ENCODE results near the gene ADGRA1. TPM values are rescaled to one million over a fixed set of nuclear protein-coding genes. Genes with fewer than 3 reads are reported as not detected.

Gene ADGRA1
- not detected for total RNA-seq

GRCh38 chr10:133087679-133088178 lies at the start of gene ADGRA1:
Gene ADGRA1 (plus strand): TSS chr10:133087924. CDS start chr10:133088910, 986 bp downstream.

GRCh38 chr10:133159950-133160825 lies 72.5 kb downstream of the ADGRA1 start, which contains the start of gene KNDC1:
Gene KNDC1 (plus strand): TSS chr10:133160219. CDS start chr10:133160468, 249 bp downstream.

Other genes with a start within 250 kb of the ADGRA1 start
- 1 to 10 TPM in 1 of 2 donors, under 1 TPM in 1; 0.69 to 1.3 TPM for gene CFAP46, start 145.4 kb upstream of the ADGRA1 start, total RNA-seq
- gene KNDC1, start 72.3 kb downstream of the ADGRA1 start, total RNA-seq, result 1 to 10 TPM in 1 of 2 donors, under 1 TPM in 1; 0.67 to 1.0 TPM
- gene UTF1, start 142.3 kb downstream of the ADGRA1 start, total RNA-seq, result not detected
- gene VENTX, start 149.9 kb downstream of the ADGRA1 start, total RNA-seq, result not detected
- 1 to 10 TPM in 1 of 2 donors, under 1 TPM in 1; 0.33 to 1.0 TPM for gene ADAM8, start 188.9 kb downstream of the ADGRA1 start, total RNA-seq
- gene TUBGCP2, start 220.9 kb downstream of the ADGRA1 start, total RNA-seq, result 10 to 100 TPM; 54.3 to 55.1 TPM
- gene ZNF511, start 221.0 kb downstream of the ADGRA1 start, total RNA-seq, result 10 to 100 TPM; 26.8 to 35.6 TPM
- gene CALY, start 249.0 kb downstream of the ADGRA1 start, total RNA-seq, result not detected